ENCODE measurements around the gene TMEM120B. TPM values are rescaled to one million over a fixed set of nuclear protein-coding genes. Genes with fewer than 3 reads are reported as not detected.

Gene TMEM120B
- total and polyA plus RNA-seq, 2 of the 13 experiments (the other 11 are each of a cell fraction or from before 2014, with no cell fraction given), result 7.1 to 12.9 TPM

DNA sequence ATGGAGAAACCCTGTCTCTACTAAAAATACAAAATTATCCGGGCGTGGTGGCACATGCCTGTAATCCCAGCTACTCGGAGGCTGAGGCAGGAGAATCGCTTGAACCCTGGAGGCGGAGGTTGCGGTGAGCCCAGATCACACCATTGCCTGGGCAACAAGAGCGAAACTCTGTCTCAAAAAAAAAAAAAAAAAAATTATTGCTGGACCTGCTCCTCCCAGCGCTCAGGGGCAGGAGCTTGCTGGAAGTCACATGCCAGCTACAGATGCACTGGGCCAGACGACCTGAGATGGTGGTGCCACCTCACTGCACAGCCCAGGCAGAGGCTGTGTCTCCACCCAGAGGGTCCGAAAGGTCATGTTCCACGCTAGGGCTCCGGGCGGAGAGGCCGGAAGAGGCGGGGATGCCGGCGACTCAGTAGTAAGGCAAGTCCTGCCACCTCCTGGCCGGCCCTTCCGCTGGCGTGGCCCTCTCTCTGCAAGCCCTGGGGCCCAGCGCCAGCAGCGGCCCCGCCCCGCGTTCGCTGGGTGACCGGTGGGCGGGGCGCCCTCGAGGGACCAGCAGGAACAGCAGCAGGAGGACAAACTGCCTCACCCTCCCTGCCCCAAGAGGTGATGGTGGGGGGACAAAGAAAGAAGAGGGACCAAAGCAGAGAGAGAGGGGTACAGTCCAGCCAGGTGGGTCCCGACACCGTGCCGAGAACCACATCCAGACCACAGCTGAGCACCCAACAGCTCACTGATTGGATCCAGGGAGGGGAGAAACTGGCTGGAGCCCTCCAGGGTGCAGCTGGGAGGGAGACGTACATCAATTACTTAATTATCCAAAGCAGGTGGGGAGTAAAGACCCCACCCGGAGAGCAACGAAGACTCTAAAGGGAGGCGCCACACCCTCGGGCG, 84.6 kb downstream of the TMEM120B start (continued):
- TF ChIP-seq, protein P1, sequence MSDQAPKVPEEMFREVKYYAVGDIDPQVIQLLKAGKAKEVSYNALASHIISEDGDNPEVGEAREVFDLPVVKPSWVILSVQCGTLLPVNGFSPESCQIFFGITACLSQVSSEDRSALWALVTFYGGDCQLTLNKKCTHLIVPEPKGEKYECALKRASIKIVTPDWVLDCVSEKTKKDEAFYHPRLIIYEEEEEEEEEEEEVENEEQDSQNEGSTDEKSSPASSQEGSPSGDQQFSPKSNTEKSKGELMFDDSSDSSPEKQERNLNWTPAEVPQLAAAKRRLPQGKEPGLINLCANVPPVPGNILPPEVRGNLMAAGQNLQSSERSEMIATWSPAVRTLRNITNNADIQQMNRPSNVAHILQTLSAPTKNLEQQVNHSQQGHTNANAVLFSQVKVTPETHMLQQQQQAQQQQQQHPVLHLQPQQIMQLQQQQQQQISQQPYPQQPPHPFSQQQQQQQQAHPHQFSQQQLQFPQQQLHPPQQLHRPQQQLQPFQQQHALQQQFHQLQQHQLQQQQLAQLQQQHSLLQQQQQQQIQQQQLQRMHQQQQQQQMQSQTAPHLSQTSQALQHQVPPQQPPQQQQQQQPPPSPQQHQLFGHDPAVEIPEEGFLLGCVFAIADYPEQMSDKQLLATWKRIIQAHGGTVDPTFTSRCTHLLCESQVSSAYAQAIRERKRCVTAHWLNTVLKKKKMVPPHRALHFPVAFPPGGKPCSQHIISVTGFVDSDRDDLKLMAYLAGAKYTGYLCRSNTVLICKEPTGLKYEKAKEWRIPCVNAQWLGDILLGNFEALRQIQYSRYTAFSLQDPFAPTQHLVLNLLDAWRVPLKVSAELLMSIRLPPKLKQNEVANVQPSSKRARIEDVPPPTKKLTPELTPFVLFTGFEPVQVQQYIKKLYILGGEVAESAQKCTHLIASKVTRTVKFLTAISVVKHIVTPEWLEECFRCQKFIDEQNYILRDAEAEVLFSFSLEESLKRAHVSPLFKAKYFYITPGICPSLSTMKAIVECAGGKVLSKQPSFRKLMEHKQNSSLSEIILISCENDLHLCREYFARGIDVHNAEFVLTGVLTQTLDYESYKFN (CRISPR knock-in tag; conservative IDR thresholded peaks at IDR 0.05), result peak; percentile 92
- TF ChIP-seq, protein P2, sequence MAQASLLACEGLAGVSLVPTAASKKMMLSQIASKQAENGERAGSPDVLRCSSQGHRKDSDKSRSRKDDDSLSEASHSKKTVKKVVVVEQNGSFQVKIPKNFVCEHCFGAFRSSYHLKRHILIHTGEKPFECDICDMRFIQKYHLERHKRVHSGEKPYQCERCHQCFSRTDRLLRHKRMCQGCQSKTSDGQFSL (CRISPR knock-in tag; IDR thresholded peaks at IDR 0.05), result no peak
- peak; percentile 42; the same call in 1 of the 2 replicates for TF ChIP-seq ZNF264 (CRISPR knock-in tag; IDR thresholded peaks at IDR 0.05)
- TF ChIP-seq ZNF253 (CRISPR knock-in tag; IDR thresholded peaks at IDR 0.05; ENCODE audit: borderline replicate concordance), result no peak
- peak; percentile 84 for TF ChIP-seq BCL6 (CRISPR knock-in tag; IDR thresholded peaks at IDR 0.05)
- peak; percentile 44; the same call in 1 of the 2 replicates for TF ChIP-seq ZNF12 (CRISPR knock-in tag; IDR thresholded peaks at IDR 0.05)
- no peak for TF ChIP-seq RELA (CRISPR knock-in tag; IDR thresholded peaks at IDR 0.05)
- TF ChIP-seq IRX3 (CRISPR knock-in tag; IDR thresholded peaks at IDR 0.05; ENCODE audit: borderline replicate concordance, low read depth), result no peak
- TF ChIP-seq ZNF350 (CRISPR knock-in tag; IDR thresholded peaks at IDR 0.05; ENCODE audit: borderline replicate concordance, low read depth), result no peak; the same call in 1 of the 2 replicates
- no peak for TF ChIP-seq ZNF354B (CRISPR knock-in tag; IDR thresholded peaks at IDR 0.05)
- TF ChIP-seq RCOR2 (CRISPR knock-in tag; IDR thresholded peaks at IDR 0.05), result peak; percentile 61; the same call in 1 of the 2 replicates
- TF ChIP-seq ZNF432 (CRISPR knock-in tag; IDR thresholded peaks at IDR 0.05; ENCODE audit: borderline replicate concordance), result no peak
- TF ChIP-seq MED8 (CRISPR knock-in tag; IDR thresholded peaks at IDR 0.05; ENCODE audit: insufficient replicate concordance), result peak; percentile 50
- no peak for TF ChIP-seq HOXA7 (CRISPR knock-in tag; IDR thresholded peaks at IDR 0.05)
- TF ChIP-seq, protein P3, sequence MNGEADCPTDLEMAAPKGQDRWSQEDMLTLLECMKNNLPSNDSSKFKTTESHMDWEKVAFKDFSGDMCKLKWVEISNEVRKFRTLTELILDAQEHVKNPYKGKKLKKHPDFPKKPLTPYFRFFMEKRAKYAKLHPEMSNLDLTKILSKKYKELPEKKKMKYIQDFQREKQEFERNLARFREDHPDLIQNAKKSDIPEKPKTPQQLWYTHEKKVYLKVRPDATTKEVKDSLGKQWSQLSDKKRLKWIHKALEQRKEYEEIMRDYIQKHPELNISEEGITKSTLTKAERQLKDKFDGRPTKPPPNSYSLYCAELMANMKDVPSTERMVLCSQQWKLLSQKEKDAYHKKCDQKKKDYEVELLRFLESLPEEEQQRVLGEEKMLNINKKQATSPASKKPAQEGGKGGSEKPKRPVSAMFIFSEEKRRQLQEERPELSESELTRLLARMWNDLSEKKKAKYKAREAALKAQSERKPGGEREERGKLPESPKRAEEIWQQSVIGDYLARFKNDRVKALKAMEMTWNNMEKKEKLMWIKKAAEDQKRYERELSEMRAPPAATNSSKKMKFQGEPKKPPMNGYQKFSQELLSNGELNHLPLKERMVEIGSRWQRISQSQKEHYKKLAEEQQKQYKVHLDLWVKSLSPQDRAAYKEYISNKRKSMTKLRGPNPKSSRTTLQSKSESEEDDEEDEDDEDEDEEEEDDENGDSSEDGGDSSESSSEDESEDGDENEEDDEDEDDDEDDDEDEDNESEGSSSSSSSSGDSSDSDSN (CRISPR knock-in tag; IDR thresholded peaks at IDR 0.05), result peak; percentile 84
- no peak for TF ChIP-seq DNMT3B (CRISPR knock-in tag; conservative IDR thresholded peaks at IDR 0.05)
- peak; percentile 10; the same call in 1 of the 2 replicates for TF ChIP-seq ZNF777 (CRISPR knock-in tag; IDR thresholded peaks at IDR 0.05)
- no peak for TF ChIP-seq ZNF3 (CRISPR knock-in tag; IDR thresholded peaks at IDR 0.05)
- TF ChIP-seq PTBP1 (IDR thresholded peaks at IDR 0.05; ENCODE audit: low read depth, low read length, poor library complexity, severe bottlenecking), result no peak
- TF ChIP-seq, protein P4, sequence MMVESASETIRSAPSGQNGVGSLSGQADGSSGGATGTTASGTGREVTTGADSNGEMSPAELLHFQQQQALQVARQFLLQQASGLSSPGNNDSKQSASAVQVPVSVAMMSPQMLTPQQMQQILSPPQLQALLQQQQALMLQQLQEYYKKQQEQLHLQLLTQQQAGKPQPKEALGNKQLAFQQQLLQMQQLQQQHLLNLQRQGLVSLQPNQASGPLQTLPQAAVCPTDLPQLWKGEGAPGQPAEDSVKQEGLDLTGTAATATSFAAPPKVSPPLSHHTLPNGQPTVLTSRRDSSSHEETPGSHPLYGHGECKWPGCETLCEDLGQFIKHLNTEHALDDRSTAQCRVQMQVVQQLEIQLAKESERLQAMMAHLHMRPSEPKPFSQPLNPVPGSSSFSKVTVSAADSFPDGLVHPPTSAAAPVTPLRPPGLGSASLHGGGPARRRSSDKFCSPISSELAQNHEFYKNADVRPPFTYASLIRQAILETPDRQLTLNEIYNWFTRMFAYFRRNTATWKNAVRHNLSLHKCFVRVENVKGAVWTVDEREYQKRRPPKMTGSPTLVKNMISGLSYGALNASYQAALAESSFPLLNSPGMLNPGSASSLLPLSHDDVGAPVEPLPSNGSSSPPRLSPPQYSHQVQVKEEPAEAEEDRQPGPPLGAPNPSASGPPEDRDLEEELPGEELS (CRISPR knock-in tag; IDR thresholded peaks at IDR 0.05), result peak; percentile 58; the same call in 1 of the 2 replicates
- no peak for TF ChIP-seq SCMH1 (CRISPR knock-in tag; IDR thresholded peaks at IDR 0.05; ENCODE audit: borderline replicate concordance)
- TF ChIP-seq STAG1 (CRISPR knock-in tag; IDR thresholded peaks at IDR 0.05), result peak; percentile 23; the same call in 1 of the 2 replicates
